Measurements from ENCODE around the gene SLC16A3.
"Not testable (repeated sequence)": the region's sequence is repeated elsewhere in the genome, so short reads cannot be mapped to it uniquely, and the experiment has no call there.

SLC16A3 gene

GRCh38 chr17:82252511-82253178, 23.8 kb downstream of the SLC16A3 start:
- TF ChIP-seq CTCF (IDR thresholded peaks at IDR 0.05; ENCODE audit: low read depth, low read length) (no peak), EZH2phosphoT487 (IDR thresholded peaks at IDR 0.05; ENCODE audit: low read depth) (no peak)

GRCh38 chr17:82253179-82253544, 24.3 kb downstream of the SLC16A3 start:
- Histone ChIP-seq H3K4me1 (ENCODE audit: low read length) (no peaks in the 10 kb centered on the region), H3K9ac (ENCODE audit: low read length) (no peak overlapping the region), H3K4me2 (ENCODE audit: low read length) (no peak overlapping the region), H2AFZ (ENCODE audit: low read depth, low read length) (no peak overlapping the region), H3K79me2 (ENCODE audit: low read length) (peaks cover 32% of the 10 kb centered on the region), H3K9me3 (ENCODE audit: insufficient read depth, low read length) (no peaks in the 10 kb centered on the region), H3K4me3 (ENCODE audit: low read length) (no peak overlapping the region), H3K27me3 (ENCODE audit: low read depth, low read length) (no peaks in the 10 kb centered on the region), H3K36me3 (replicated peaks; ENCODE audit: low read depth, low read length) (peaks cover 74% of the 10 kb centered on the region), H4K20me1 (ENCODE audit: insufficient read depth, low read length) (no peaks in the 10 kb centered on the region), H3K27ac (ENCODE audit: low read length) (no peak overlapping the region)
- no peak for TF ChIP-seq CTCF (IDR thresholded peaks at IDR 0.05; ENCODE audit: low read depth, low read length)
- TF ChIP-seq EZH2phosphoT487 (IDR thresholded peaks at IDR 0.05; ENCODE audit: low read depth), result no peak

More at GRCh38 chr17:82252511-82253178, 23.8 kb downstream of the SLC16A3 start:
- H3K79me2 ChIP-seq (ENCODE audit: low read length), result peaks cover 29% of the 10 kb centered on the region
- no peaks in the 10 kb centered on the region for H3K9me3 ChIP-seq (ENCODE audit: insufficient read depth, low read length)
- no peak overlapping the region for H2AFZ ChIP-seq (ENCODE audit: low read depth, low read length)
- H3K4me2 ChIP-seq (ENCODE audit: low read length), result no peak overlapping the region
- H3K27me3 ChIP-seq (ENCODE audit: low read depth, low read length), result no peaks in the 10 kb centered on the region
- H3K4me3 ChIP-seq (ENCODE audit: low read length), result no peak overlapping the region
- H3K9ac ChIP-seq (ENCODE audit: low read length), result no peak overlapping the region
- H3K36me3 ChIP-seq (replicated peaks; ENCODE audit: low read depth, low read length), result peaks cover 76% of the 10 kb centered on the region
- no peak overlapping the region for H3K27ac ChIP-seq (ENCODE audit: low read length)
- H3K4me1 ChIP-seq (ENCODE audit: low read length), result no peaks in the 10 kb centered on the region
- H4K20me1 ChIP-seq (ENCODE audit: insufficient read depth, low read length), result no peaks in the 10 kb centered on the region

GRCh38 chr17:82254096-82254495, 25.3 kb downstream of the SLC16A3 start:
- Histone ChIP-seq H3K79me2 (ENCODE audit: low read length) (peaks cover 37% of the 10 kb centered on the region), H3K36me3 (replicated peaks; ENCODE audit: low read depth, low read length) (peaks cover 76% of the 10 kb centered on the region)
- not testable (repeated sequence) for H4K20me1 ChIP-seq (ENCODE audit: insufficient read depth, low read length); H3K4me2 ChIP-seq (ENCODE audit: low read length); H2AFZ ChIP-seq (ENCODE audit: low read depth, low read length); H3K9ac ChIP-seq (ENCODE audit: low read length); H3K27me3 ChIP-seq (ENCODE audit: low read depth, low read length); H3K27ac ChIP-seq (ENCODE audit: low read length); H3K4me3 ChIP-seq (ENCODE audit: low read length); H3K4me1 ChIP-seq (ENCODE audit: low read length); H3K9me3 ChIP-seq (ENCODE audit: insufficient read depth, low read length)

- H3K9me3 ChIP-seq (ENCODE audit: insufficient read depth, low read length); H3K27ac ChIP-seq (ENCODE audit: low read length); H3K9ac ChIP-seq (ENCODE audit: low read length); H4K20me1 ChIP-seq (ENCODE audit: insufficient read depth, low read length); H2AFZ ChIP-seq (ENCODE audit: low read depth, low read length); H3K27me3 ChIP-seq (ENCODE audit: low read depth, low read length); H3K4me1 ChIP-seq (ENCODE audit: low read length); H3K4me2 ChIP-seq (ENCODE audit: low read length); H3K4me3 ChIP-seq (ENCODE audit: low read length): not testable (repeated sequence)
- H3K79me2 ChIP-seq (ENCODE audit: low read length), result peaks cover 40% of the 10 kb centered on the region
- H3K36me3 ChIP-seq (replicated peaks; ENCODE audit: low read depth, low read length), result peaks cover 72% of the 10 kb centered on the region
Observed at GRCh38 chr17:82254746-82255145, 25.9 kb downstream of the SLC16A3 start.

GRCh38 chr17:82255402-82255972, 26.6 kb downstream of the SLC16A3 start:
- Histone ChIP-seq H3K9ac (ENCODE audit: low read length) (no peak overlapping the region), H3K4me2 (ENCODE audit: low read length) (no peak overlapping the region), H2AFZ (ENCODE audit: low read depth, low read length) (no peak overlapping the region), H3K4me3 (ENCODE audit: low read length) (no peak overlapping the region), H3K36me3 (replicated peaks; ENCODE audit: low read depth, low read length) (peaks cover 68% of the 10 kb centered on the region), H3K9me3 (ENCODE audit: insufficient read depth, low read length) (no peaks in the 10 kb centered on the region), H3K27me3 (ENCODE audit: low read depth, low read length) (no peaks in the 10 kb centered on the region), H3K79me2 (ENCODE audit: low read length) (peaks cover 40% of the 10 kb centered on the region), H4K20me1 (ENCODE audit: insufficient read depth, low read length) (peaks cover 7% of the 10 kb centered on the region; the same call in 1 of the 2 replicates), H3K4me1 (ENCODE audit: low read length) (no peaks in the 10 kb centered on the region), H3K27ac (ENCODE audit: low read length) (no peak overlapping the region)
- no peak for TF ChIP-seq EZH2phosphoT487 (IDR thresholded peaks at IDR 0.05; ENCODE audit: low read depth)
- no peak for TF ChIP-seq CTCF (IDR thresholded peaks at IDR 0.05; ENCODE audit: low read depth, low read length)

Measured in OCI-LY3 (cell line).